Neural cell (in vitro differentiated cells): Measurements from ENCODE around the gene P4HA3.

ENCODE experiments used
- CTCF ChIP-seq: fragments of 450-650 bp; IDR thresholded peaks from 2 replicates; pipeline ENCODE4 v1.5.1; 2014; ENCODE audit warnings: antibody characterized with exemption, mild to moderate bottlenecking, moderate library complexity; ENCODE audit not compliant: poor library complexity, severe bottlenecking
- EP300 ChIP-seq: fragments of 450-650 bp; conservative IDR thresholded peaks from 2 replicates; pipeline ENCODE4 v1.6.1; 2014; ENCODE audit warnings: antibody characterized with exemption, mild to moderate bottlenecking, moderate library complexity; ENCODE audit not compliant: poor library complexity, severe bottlenecking
- EZH2 ChIP-seq: fragments of 200-600, 300-800 bp; shearing (Covaris generic), sonication (generic); IDR thresholded peaks from 2 replicates; pipeline ENCODE4 v1.6.1; 2014; ENCODE audit warnings: antibody characterized with exemption, low read length, borderline replicate concordance, mild to moderate bottlenecking; ENCODE audit not compliant: insufficient read depth, poor library complexity, severe bottlenecking
- MXI1 ChIP-seq: fragments of 450-650 bp; conservative IDR thresholded peaks from 2 replicates; pipeline ENCODE4 v1.6.1; 2014; ENCODE audit warnings: antibody characterized with exemption, mild to moderate bottlenecking; ENCODE audit not compliant: poor library complexity, severe bottlenecking
- POLR2AphosphoS5 ChIP-seq: IDR thresholded peaks from 2 replicates; pipeline ENCODE4 v1.6.1; 2012
- REST ChIP-seq: IDR thresholded peaks from 2 replicates; pipeline ENCODE4 v1.6.1; 2012; ENCODE audit warnings: borderline replicate concordance

- TF ChIP-seq POLR2AphosphoS5 (no peak), CTCF (no peak), EP300 (no peak), EZH2 (no peak), MXI1 (no peak), REST (no peak)
Measured at GRCh38 chr11:74282914-74283371, 28.5 kb downstream of the P4HA3 start.
